ENCODE results near the gene KCNH2.

The KCNH2 gene

DNA sequence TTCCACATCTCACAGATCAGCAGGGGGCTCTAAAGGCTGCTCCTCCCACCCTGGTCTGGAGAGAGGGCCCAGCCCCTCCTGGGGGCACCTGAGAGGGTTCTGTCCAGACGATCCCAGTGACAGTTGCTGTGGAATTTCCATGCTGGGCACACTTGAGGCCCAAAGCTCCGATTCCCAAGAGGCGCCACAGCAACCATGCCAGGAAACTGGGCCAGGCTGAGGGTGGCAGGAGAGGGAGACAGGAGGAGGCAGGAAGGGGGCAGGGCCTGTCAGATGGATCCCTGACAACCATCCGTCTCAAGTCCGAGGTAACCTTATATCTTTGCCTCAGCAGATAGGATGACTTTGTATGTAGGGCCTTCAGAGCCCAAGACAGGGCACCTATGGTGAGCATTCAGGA lies 8.4 kb upstream of the KCNH2 start:
- Histone ChIP-seq H3K27me3 (ENCODE audit: control insufficient read depth, insufficient read depth, low read length) (peaks cover 4% of the 10 kb centered on the region), H3K9ac (ENCODE audit: low read length) (no peak overlapping the region), H3K4me1 (ENCODE audit: control insufficient read depth, insufficient read depth, low read length) (peaks cover 7% of the 10 kb centered on the region), H3K4me3 (ENCODE audit: low read length) (no peak overlapping the region), H3K27ac (ENCODE audit: low read depth, low read length) (no peak overlapping the region), H3K36me3 (ENCODE audit: control insufficient read depth, insufficient read depth, low read length) (no peaks in the 10 kb centered on the region)

DNA sequence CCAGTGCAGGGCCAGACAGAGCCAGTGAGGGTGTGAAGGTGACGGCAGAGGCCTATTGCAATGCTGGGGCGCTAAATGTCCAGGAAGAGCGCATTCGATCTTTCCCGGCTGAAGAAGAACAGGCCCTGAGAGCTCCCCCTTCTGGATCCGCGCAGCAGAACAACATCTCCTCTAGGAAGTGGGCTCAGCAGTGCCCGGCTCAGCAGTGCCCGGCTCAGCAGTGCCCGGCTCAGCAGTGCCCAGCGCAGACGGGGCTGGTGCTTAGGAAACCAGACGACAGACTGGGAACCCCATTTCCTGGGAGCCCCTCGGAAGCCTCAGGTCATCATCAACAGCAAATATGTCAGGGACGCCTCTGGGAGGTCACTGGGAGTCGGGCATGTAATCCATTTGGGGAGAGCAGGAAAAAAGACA lies 8.0 kb upstream of the KCNH2 start:
- Histone ChIP-seq H3K27me3 (ENCODE audit: control insufficient read depth, insufficient read depth, low read length) (peaks cover 2% of the 10 kb centered on the region), H3K9ac (ENCODE audit: low read length) (no peak overlapping the region), H3K4me1 (ENCODE audit: control insufficient read depth, insufficient read depth, low read length) (peaks cover 7% of the 10 kb centered on the region), H3K4me3 (ENCODE audit: low read length) (no peak overlapping the region), H3K27ac (ENCODE audit: low read depth, low read length) (no peak overlapping the region), H3K36me3 (ENCODE audit: control insufficient read depth, insufficient read depth, low read length) (no peaks in the 10 kb centered on the region)

DNA sequence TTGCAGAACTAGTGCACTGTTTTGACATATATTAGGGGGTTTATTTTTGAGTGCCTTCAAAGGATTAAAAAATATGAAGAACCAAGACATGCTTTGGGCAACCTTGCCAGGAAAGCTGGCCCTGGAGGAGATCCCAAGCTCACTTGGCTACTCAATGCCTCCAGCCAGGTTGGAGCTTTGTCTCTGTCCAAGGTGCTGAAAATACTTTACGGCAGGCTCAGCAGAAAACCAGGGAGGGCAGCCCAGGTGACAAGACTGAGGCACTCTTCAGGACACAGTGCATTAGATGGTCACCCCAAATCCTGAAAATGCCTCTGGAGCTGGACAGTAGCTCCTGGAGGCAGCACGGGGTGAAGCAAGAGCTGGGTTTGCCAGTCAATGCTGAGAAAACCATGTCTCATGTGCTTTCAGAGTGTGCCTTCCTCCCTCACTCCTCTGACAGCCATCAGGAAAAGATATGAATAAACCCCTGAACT lies 5.8 kb upstream of the KCNH2 start:
- no peak overlapping the region for H3K27ac ChIP-seq (ENCODE audit: low read depth, low read length)
- H3K36me3 ChIP-seq (ENCODE audit: control insufficient read depth, insufficient read depth, low read length), result no peaks in the 10 kb centered on the region
- peaks cover 5% of the 10 kb centered on the region for H3K27me3 ChIP-seq (ENCODE audit: control insufficient read depth, insufficient read depth, low read length)
- no peak overlapping the region for H3K9ac ChIP-seq (ENCODE audit: low read length)
- peaks cover 13% of the 10 kb centered on the region for H3K4me1 ChIP-seq (ENCODE audit: control insufficient read depth, insufficient read depth, low read length)
- no peak overlapping the region for H3K4me3 ChIP-seq (ENCODE audit: low read length)

DNA sequence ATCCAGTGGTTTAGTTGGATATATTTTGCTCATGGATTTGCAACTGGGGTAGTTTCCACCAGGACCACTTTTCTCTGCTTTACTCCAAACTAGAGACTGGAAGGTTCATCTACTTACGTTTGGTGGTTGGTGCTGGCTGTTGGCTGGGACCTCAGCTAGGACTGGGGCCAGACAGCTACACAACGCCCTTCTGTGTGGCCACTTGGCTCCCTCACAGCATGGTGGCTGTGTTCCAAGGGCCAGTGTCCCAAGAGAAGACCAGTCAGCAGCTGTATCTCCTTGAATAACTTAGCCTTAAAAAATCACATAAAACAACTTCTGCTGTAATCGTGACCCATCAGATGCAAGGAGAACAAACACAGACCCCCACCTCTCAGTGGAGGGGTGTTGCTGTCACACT lies 4.2 kb upstream of the KCNH2 start:
- Histone ChIP-seq H3K36me3 (ENCODE audit: control insufficient read depth, insufficient read depth, low read length) (no peaks in the 10 kb centered on the region), H3K27ac (ENCODE audit: low read depth, low read length) (no peak overlapping the region), H3K4me3 (ENCODE audit: low read length) (no peak overlapping the region), H3K27me3 (ENCODE audit: control insufficient read depth, insufficient read depth, low read length) (peaks cover 9% of the 10 kb centered on the region), H3K4me1 (ENCODE audit: control insufficient read depth, insufficient read depth, low read length) (peaks cover 10% of the 10 kb centered on the region), H3K9ac (ENCODE audit: low read length) (no peak overlapping the region)

DNA sequence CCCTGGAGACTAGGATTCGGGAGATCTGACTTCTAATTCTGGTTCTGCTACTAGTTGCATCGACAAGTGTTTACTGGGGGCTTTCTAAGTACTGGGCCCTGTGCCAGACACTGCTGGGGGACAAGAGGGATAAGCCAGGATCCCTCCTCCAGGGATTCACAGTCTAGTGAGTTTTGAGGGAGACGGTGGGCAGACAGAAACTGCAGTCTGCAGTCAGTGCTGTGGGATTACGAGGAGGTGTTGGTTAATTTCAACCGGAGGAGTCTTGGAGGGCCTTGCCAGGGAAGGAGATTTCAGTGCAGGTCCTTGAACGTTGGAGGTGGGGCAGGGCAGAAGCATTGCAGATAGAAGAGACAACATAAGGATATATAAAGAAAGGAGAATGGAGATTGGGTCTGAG lies 3.5 kb upstream of the KCNH2 start:
- Histone ChIP-seq H3K4me1 (ENCODE audit: control insufficient read depth, insufficient read depth, low read length) (peaks cover 13% of the 10 kb centered on the region), H3K27ac (ENCODE audit: low read depth, low read length) (no peak overlapping the region), H3K27me3 (ENCODE audit: control insufficient read depth, insufficient read depth, low read length) (peaks cover 16% of the 10 kb centered on the region), H3K36me3 (ENCODE audit: control insufficient read depth, insufficient read depth, low read length) (no peaks in the 10 kb centered on the region), H3K4me3 (ENCODE audit: low read length) (no peak overlapping the region), H3K9ac (ENCODE audit: low read length) (no peak overlapping the region)

DNA sequence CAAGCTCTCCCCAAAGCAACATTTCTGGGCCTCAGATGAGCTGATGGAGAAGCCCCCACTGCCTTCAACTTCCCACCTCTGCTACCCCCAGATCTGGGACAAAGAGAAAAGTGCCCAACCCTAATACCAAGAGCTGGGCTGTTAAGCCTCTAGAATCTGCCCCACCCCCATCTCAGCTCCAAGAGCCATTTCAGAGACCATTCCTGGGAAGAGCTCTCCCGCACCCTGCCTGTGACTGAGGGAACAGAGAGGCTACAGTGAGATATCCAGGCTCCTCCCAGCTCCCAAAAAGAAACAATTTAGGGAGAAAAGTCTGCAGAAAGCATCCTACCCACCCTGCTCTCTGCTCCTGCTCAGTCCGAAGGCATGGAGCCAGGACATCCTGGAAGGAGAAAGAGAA lies 2.5 kb upstream of the KCNH2 start:
- H3K4me3 ChIP-seq (ENCODE audit: low read length), result no peak overlapping the region
- peaks cover 15% of the 10 kb centered on the region for H3K27me3 ChIP-seq (ENCODE audit: control insufficient read depth, insufficient read depth, low read length)
- H3K4me1 ChIP-seq (ENCODE audit: control insufficient read depth, insufficient read depth, low read length), result peaks cover 22% of the 10 kb centered on the region
- H3K27ac ChIP-seq (ENCODE audit: low read depth, low read length), result peak overlapping the region; percentile 98
- H3K9ac ChIP-seq (ENCODE audit: low read length), result no peak overlapping the region
- no peaks in the 10 kb centered on the region for H3K36me3 ChIP-seq (ENCODE audit: control insufficient read depth, insufficient read depth, low read length)

DNA sequence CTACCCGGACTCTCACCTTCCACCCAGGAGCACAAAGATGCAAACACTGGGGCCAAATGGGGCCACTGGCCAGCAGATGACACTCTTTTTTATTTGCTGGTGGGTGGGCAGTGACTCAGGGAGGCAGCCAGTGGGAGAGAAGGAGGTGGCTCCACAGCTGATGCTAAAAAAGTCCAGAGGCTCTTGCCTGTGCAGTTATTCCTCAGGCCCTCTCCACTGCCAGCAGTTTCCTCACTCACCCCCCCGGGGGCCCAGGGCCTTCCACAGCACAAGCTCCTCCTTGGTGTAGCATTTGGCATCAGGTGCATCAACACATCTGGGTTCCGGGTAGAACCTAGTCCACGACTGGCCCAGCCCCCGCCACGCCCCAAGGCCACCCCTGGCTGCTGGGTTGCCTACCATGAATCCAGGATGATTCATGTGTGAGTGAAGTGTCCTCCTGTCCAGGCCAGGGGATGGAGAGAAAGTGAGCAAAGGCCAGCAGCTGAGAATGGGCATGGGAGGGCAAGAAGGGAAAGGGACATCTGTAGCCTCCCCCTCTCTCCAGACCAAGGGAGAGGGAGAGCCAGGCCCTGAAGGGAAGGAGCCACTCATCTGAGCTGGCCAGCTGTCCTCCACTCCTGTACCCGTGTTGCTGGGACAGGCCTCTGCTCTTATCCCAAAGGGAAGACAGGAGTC lies 1.7 kb upstream of the KCNH2 start:
- Histone ChIP-seq H3K36me3 (ENCODE audit: control insufficient read depth, insufficient read depth, low read length) (no peaks in the 10 kb centered on the region), H3K9ac (ENCODE audit: low read length) (no peak overlapping the region), H3K4me1 (ENCODE audit: control insufficient read depth, insufficient read depth, low read length) (peaks cover 28% of the 10 kb centered on the region), H3K27me3 (ENCODE audit: control insufficient read depth, insufficient read depth, low read length) (peaks cover 15% of the 10 kb centered on the region), H3K4me3 (ENCODE audit: low read length) (peak overlapping the region; percentile 44), H3K27ac (ENCODE audit: low read depth, low read length) (peak overlapping the region; percentile 98)

DNA sequence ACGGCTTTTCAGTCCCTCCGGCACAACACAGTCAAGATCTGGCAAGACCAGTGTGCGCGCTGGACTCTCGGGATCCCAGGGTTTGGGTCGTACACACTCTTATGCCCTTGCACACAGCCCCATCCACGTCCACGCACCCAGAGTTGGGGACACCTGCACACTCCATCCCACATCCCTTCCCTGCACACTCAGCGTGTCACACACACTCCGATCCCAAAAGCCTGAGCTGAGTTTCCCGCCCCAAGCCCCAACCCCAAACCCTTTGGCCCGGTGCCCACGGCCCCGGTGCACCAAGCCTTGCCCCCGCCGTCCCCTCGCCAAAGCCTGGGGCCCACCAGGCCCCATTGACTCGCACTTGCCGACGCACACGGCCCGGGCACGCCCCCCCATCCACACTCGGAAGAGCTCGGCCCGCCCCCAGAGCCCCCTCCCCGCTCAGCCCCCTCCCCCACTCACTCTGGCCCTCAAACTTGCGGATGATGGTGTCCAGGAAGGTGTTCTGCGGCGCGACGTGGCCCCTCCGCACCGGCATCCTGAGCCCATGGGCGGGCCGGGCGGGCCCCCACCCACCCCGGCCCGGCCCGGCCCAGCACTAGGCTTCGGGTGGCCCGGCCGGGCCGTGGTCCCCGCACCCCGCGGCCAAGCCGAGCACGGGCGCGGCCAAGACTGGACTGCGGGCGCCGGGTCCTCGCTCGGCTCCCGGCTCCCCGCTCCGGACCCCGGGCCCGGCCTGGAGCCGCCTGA lies 567 bp downstream of the KCNH2 start:
- Histone ChIP-seq H3K9ac (ENCODE audit: low read length) (peak overlapping the region; percentile 38), H3K27ac (ENCODE audit: low read depth, low read length) (peak overlapping the region; percentile 93), H3K36me3 (ENCODE audit: control insufficient read depth, insufficient read depth, low read length) (no peaks in the 10 kb centered on the region), H3K4me1 (ENCODE audit: control insufficient read depth, insufficient read depth, low read length) (peaks cover 41% of the 10 kb centered on the region), H3K27me3 (ENCODE audit: control insufficient read depth, insufficient read depth, low read length) (peaks cover 15% of the 10 kb centered on the region), H3K4me3 (ENCODE audit: low read length) (peak overlapping the region; percentile 69)

DNA sequence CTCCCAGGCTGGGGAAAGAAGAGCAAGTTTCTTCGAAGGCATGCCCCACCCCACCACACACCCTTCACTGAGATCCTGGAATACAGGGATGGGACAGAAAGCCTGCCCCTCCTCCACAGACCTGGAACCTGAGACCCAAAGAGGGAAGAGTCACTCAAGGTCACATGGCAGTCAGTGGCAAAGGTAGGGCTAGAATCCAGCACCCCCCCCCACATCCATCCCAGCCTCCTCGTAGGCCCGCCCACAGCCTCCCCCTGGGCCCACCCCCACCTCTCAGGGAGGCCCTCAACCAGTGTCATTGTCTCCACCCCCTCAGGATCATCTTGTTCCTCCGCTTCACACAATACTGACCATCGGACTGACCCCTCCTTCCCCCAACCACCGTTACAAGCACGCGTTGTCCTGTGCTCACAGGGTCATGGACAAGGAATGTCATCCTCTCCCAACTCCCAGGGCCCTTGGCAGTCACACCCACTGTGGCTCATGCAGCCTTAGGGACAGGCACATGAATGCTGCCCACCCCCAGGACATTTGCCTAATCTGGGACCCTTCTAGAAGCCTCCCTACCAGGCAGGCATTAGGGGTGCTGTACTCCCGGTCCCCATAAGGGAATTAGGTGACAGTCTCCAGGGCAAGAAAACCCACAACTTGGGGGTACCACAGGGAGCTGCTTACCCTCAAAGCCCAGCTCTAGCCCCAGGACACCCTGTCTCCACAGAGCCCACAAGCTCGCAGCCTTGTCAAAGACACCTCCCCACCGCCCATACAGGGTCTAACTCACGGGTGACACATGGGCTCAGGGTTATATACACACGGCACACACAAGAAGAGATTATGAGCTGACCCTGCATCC lies 1.4 kb downstream of the KCNH2 start:
- no peaks in the 10 kb centered on the region for H3K36me3 ChIP-seq (ENCODE audit: control insufficient read depth, insufficient read depth, low read length)
- H3K27ac ChIP-seq (ENCODE audit: low read depth, low read length), result peak overlapping the region; percentile 93
- peak overlapping the region; percentile 69 for H3K4me3 ChIP-seq (ENCODE audit: low read length)
- H3K27me3 ChIP-seq (ENCODE audit: control insufficient read depth, insufficient read depth, low read length), result peaks cover 15% of the 10 kb centered on the region
- H3K9ac ChIP-seq (ENCODE audit: low read length), result peak overlapping the region; percentile 38
- H3K4me1 ChIP-seq (ENCODE audit: control insufficient read depth, insufficient read depth, low read length), result peaks cover 47% of the 10 kb centered on the region

DNA sequence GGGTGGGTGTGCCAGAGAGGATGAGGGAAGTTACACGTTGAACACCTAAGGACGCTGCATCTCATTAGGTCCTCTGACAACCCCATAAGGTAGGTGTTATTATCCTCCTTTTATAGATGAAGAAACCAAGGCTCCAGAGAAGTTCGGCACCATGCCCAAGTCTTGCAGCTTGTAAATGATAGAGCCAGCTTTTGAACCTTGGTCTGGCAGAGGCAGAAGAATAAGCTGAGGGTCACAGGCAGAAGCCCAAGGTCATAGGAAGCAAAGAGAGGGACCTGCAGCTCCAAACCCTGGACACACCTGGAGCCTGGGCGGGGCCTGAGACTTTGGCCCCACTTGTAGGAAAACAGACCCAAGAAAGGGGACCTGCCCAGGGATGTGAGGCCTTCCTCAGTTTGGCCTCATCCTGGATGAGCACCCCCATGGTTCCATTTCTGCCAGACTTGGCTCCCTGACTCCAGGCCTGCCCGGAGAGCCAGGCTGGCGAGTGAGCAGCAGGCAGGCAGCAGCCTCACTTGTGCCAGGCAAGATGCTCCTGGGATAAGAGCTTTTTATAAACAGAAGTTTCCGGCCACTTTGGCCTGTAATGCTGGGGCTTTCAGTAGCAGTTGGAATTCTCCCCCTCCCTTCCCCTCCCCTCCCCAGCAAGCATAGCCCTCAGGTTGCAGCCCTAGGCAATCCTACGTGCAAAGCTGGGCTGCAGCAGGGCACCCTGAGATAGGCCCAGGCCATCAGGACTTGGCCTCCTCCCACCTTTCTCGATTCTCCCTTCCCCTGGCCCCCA lies 2.4 kb downstream of the KCNH2 start:
- peak overlapping the region; percentile 93 for H3K27ac ChIP-seq (ENCODE audit: low read depth, low read length)
- peaks cover 15% of the 10 kb centered on the region for H3K27me3 ChIP-seq (ENCODE audit: control insufficient read depth, insufficient read depth, low read length)
- H3K4me3 ChIP-seq (ENCODE audit: low read length), result peak overlapping the region; percentile 61
- peaks cover 57% of the 10 kb centered on the region for H3K4me1 ChIP-seq (ENCODE audit: control insufficient read depth, insufficient read depth, low read length)
- no peaks in the 10 kb centered on the region for H3K36me3 ChIP-seq (ENCODE audit: control insufficient read depth, insufficient read depth, low read length)
- H3K9ac ChIP-seq (ENCODE audit: low read length), result no peak overlapping the region

DNA sequence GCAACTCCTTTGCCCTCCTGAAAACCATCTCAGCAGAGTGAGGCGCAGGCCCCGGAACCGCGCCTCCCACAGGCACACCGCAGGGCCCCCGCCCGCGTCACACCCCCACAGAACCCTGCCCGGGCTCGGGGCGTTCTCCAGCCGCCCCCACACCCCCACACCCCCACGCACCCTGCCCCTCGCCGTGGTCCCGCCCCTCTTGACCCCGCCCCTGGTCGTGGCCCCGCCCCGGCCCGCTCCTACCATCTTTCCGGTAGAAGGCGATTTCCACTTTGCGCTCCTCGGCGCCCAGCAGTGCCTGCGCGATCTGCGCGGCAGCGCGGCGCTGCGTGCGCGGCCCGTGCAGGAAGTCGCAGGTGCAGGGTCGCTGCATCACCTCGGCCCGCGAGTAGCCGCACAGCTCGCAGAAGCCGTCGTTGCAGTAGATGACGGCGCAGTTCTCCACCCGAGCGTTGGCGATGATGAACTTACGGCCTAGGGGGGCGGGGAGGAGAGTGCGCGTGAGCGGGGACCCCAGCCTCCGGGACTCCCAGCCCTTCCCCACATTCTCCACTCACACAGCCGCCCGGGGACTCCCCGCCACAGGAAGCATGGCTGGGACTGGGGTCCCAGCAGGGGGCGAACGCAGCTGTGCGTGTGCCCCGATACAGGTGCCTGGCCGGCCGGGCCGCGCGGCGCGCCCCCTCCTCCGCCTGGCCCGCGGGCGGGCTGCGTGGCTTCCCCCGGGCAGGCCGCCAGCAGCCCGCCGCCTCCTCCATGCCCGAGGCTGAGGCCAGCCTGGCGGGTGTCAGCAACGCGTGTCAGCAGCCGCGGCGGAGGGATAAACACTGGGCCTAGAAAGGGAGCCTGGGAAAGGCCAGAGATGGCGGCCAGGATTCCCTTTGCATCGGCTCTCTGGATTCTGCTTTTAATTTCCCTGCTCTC lies 3.4 kb downstream of the KCNH2 start:
- peak overlapping the region; percentile 93 for H3K27ac ChIP-seq (ENCODE audit: low read depth, low read length)
- no peaks in the 10 kb centered on the region for H3K36me3 ChIP-seq (ENCODE audit: control insufficient read depth, insufficient read depth, low read length)
- H3K9ac ChIP-seq (ENCODE audit: low read length), result no peak overlapping the region
- peak overlapping the region; percentile 61 for H3K4me3 ChIP-seq (ENCODE audit: low read length)
- peaks cover 60% of the 10 kb centered on the region for H3K4me1 ChIP-seq (ENCODE audit: control insufficient read depth, insufficient read depth, low read length)
- peaks cover 11% of the 10 kb centered on the region for H3K27me3 ChIP-seq (ENCODE audit: control insufficient read depth, insufficient read depth, low read length)
